Measurements from ENCODE around the gene PDZD4. TPM values are rescaled to one million over a fixed set of nuclear protein-coding genes. Genes with fewer than 3 reads are reported as not detected.

PDZD4 gene
- total and polyA plus RNA-seq, 4 donors = 0.15 to 1.8 (median 0.69) TPM

GRCh38 chrX:153861733-153862310 is 31.5 kb upstream of the PDZD4 start:
- no peak overlapping the region for H3K9ac ChIP-seq (ENCODE audit: low read depth in 1 of 2, low read length in 2 of 2)
- DNase-seq (ENCODE audit: low spot score) = no peak
- WGBS = 63% methylated on average over 21 of the region's 21 CpGs
- H3K27ac ChIP-seq (ENCODE audit: low read depth in 1 of 2, low read length in 2 of 2) = no peak overlapping the region
- H3K27me3 ChIP-seq (ENCODE audit: control insufficient read depth in 4 of 4, insufficient read depth in 4 of 4, low read length in 3 of 4) = no peaks in the 10 kb centered on the region
- TF ChIP-seq GABPA (IDR thresholded peaks at IDR 0.05 in 1 of 2, conservative IDR thresholded peaks at IDR 0.05 in 1 of 2) (no peak), HNF4A (conservative IDR thresholded peaks at IDR 0.05) (no peak), ZBTB33 (IDR thresholded peaks at IDR 0.05) (no peak), RAD21 (IDR thresholded peaks at IDR 0.05) (no peak), EGR1 (IDR thresholded peaks at IDR 0.05; ENCODE audit: low read depth in 2 of 2) (no peak), JUND (IDR thresholded peaks at IDR 0.05) (no peak), HNF4G (IDR thresholded peaks at IDR 0.05) (no peak), CTCF (IDR thresholded peaks at IDR 0.05; ENCODE audit: low read depth, low read length, missing input control) (no peak), FOXA1 (IDR thresholded peaks at IDR 0.05) (no peak), ATF3 (IDR thresholded peaks at IDR 0.05) (no peak), RXRA (IDR thresholded peaks at IDR 0.05) (no peak)
- H3K9me3 ChIP-seq (ENCODE audit: control insufficient read depth in 4 of 4, low read length in 3 of 4) = no peaks in the 10 kb centered on the region
- H3K4me3 ChIP-seq (ENCODE audit: low read depth in 1 of 3, low read length in 3 of 3) = no peak overlapping the region
- no peaks in the 10 kb centered on the region for H3K36me3 ChIP-seq (ENCODE audit: control insufficient read depth in 4 of 4, insufficient read depth in 3 of 4, low read depth in 1 of 4, low read length in 3 of 4)
- H3K4me1 ChIP-seq (ENCODE audit: control insufficient read depth in 4 of 4, insufficient read depth in 4 of 4, low read length in 3 of 4) = no peaks in the 10 kb centered on the region

- Histone ChIP-seq H3K9me3 (ENCODE audit: control insufficient read depth in 4 of 4, low read length in 3 of 4) (no peaks in the 10 kb centered on the region), H3K36me3 (ENCODE audit: control insufficient read depth in 4 of 4, insufficient read depth in 3 of 4, low read depth in 1 of 4, low read length in 3 of 4) (no peaks in the 10 kb centered on the region), H3K9ac (ENCODE audit: low read depth in 1 of 2, low read length in 2 of 2) (no peak overlapping the region), H3K27me3 (ENCODE audit: control insufficient read depth in 4 of 4, insufficient read depth in 4 of 4, low read length in 3 of 4) (no peaks in the 10 kb centered on the region), H3K4me3 (ENCODE audit: low read depth in 1 of 3, low read length in 3 of 3) (no peak overlapping the region), H3K4me1 (ENCODE audit: control insufficient read depth in 4 of 4, insufficient read depth in 4 of 4, low read length in 3 of 4) (no peaks in the 10 kb centered on the region), H3K27ac (ENCODE audit: low read depth in 1 of 2, low read length in 2 of 2) (no peak overlapping the region)
- 64% methylated on average over 10 of the region's 10 CpGs for WGBS
- no peak for TF ChIP-seq NR2F2 (IDR thresholded peaks at IDR 0.05)
- no peak for TF ChIP-seq FOXA2 (IDR thresholded peaks at IDR 0.05)
- no peak for TF ChIP-seq SP1 (IDR thresholded peaks at IDR 0.05)
- TF ChIP-seq REST (IDR thresholded peaks at IDR 0.05) = no peak
- DNase-seq (ENCODE audit: low spot score) = no peak
These were observed 30.8 kb upstream of the PDZD4 start for GRCh38 chrX:153861151-153861550.

Measured in liver (tissue), 9 donors.